ENCODE data around the gene DNAJC2. TPM values are rescaled to one million over a fixed set of nuclear protein-coding genes. Genes with fewer than 3 reads are reported as not detected.

Gene DNAJC2
- total and polyA plus RNA-seq, 11 donors: 6.9 to 24.5 (median 13.6) TPM

GRCh38 chr7:103296901-103297836, 47.4 kb downstream of the DNAJC2 start, which contains the start of gene PMPCB:
Gene PMPCB (plus strand): TSS chr7:103297435. CDS start chr7:103297460, 25 bp downstream.
- H3K4me3 ChIP-seq: peak within 1 kb of the TSS; percentile 78 to 97 (median 90)
- peaks cover 0 to 37% (median 34%) of the 10 kb centered on the region in 9 donors for H3K36me3 ChIP-seq
- H3K27me3 ChIP-seq: no peaks in the 10 kb centered on the region
- peak within 1 kb of the TSS in 11 of 12 donors; percentile 77 to 91 (median 81) for H3K27ac ChIP-seq
- DNase-seq: peak; percentile 94 to 97 (median 96)
- intact Hi-C loops (cut with DNase I): loop anchor here in 6 of 10 donors (2.0 to 10.0 kb wide), 6 partner anchors 45 to 238 kb away; partner anchors contain the start of genes DNAJC2 (in 4 of the 6), NAPEPLD (in 2 of the 6) and PSMC2 (in 2 of the 6)
- peak; percentile 94 to 98 (median 98) for ATAC-seq
- TF ChIP-seq CTCF (IDR thresholded peaks at IDR 0.05) (peak; percentile 94 to 98 (median 98)), POLR2A (IDR thresholded peaks at IDR 0.05) (peak in 1 of 2 donors; percentile 38)
- WGBS, 4 donors: 2 to 5% (median 2%) methylated on average over 22 to 52 of the region's 52 CpGs
- H3K4me1 ChIP-seq: peaks cover 4 to 25% (median 17%) of the 10 kb centered on the region in 12 donors
- H3K9me3 ChIP-seq: no peaks in the 10 kb centered on the region

- no peak for DNase-seq
- Histone ChIP-seq H3K4me3 (no peak overlapping the region), H3K27me3 (peaks cover 0 to 10% (median 0%) of the 10 kb centered on the region in 9 donors), H3K36me3 (peaks cover 0 to 1% (median 0%) of the 10 kb centered on the region in 9 donors), H3K27ac (no peak overlapping the region), H3K9me3 (no peaks in the 10 kb centered on the region), H3K4me1 (peaks cover 4 to 17% (median 11%) of the 10 kb centered on the region in 12 donors)
- ATAC-seq: no peak
- no peak for TF ChIP-seq CTCF (IDR thresholded peaks at IDR 0.05)
- TF ChIP-seq POLR2A (IDR thresholded peaks at IDR 0.05): no peak
- 96 to 100% (median 98%) methylated on average over 1 of the region's 1 CpG for WGBS, 4 donors
- intact Hi-C loops (cut with DNase I): loop anchor here in 3 of 10 donors (5.0 to 10.0 kb wide), 3 partner anchors 49 to 241 kb away; partner anchors contain the start of genes NAPEPLD (in 2 of the 3) and DNAJC2 (in 1 of the 3)
Measured at GRCh38 chr7:103293526-103293925, 51.0 kb downstream of the DNAJC2 start.

- Histone ChIP-seq H3K4me3 (no peak overlapping the region), H3K4me1 (peaks cover 0 to 8% (median 4%) of the 10 kb centered on the region in 12 donors), H3K27ac (no peak overlapping the region), H3K36me3 (no peaks in the 10 kb centered on the region), H3K9me3 (no peaks in the 10 kb centered on the region), H3K27me3 (peaks cover 0 to 10% (median 0%) of the 10 kb centered on the region in 9 donors)
- no peak for ATAC-seq
- intact Hi-C loops (cut with DNase I): loop anchor here in 3 of 10 donors (5.0 to 10.0 kb wide), 3 partner anchors 50 to 243 kb away; partner anchors contain the start of genes NAPEPLD (in 2 of the 3) and DNAJC2 (in 1 of the 3)
- 24 to 46% (median 37%) methylated on average over 3 of the region's 3 CpGs for WGBS, 4 donors
- DNase-seq: no peak
- no peak for TF ChIP-seq CTCF (IDR thresholded peaks at IDR 0.05)
- no peak for TF ChIP-seq POLR2A (IDR thresholded peaks at IDR 0.05)
Measured at GRCh38 chr7:103292122-103292521, 52.4 kb downstream of the DNAJC2 start.

Data from heart left ventricle (tissue), 16 donors.